Kidney (tissue), 14 donors: ENCODE measurements around the gene PBX2. TPM values are rescaled to one million over a fixed set of nuclear protein-coding genes. Genes with fewer than 3 reads are reported as not detected.

ENCODE experiments used
- DNase-seq, 5 donors: peaks; one replicate each; pipeline ENCODE4 v3.0.0-alpha.2; 2013 to 2020
- FAIRE-seq: peaks from 2 replicates; lab custom pipeline; 2012; peaks lifted over from hg19 to GRCh38; lab: Jason Lieb, UNC
- H3K27ac ChIP-seq, 2 donors: one replicate each; pipeline ENCODE4 v1.7.0; 2013; ENCODE audit warnings: low read depth in 2 of 2, low read length in 2 of 2, inconsistent platforms in 1 of 2
- H3K27me3 ChIP-seq: one replicate; pipeline ENCODE4 v1.7.1; 2013; ENCODE audit warnings: low read length, inconsistent platforms; ENCODE audit not compliant: control insufficient read depth, insufficient read depth
- H3K36me3 ChIP-seq, 3 donors: one replicate each; pipeline versions ENCODE4 v1.7.0 to v1.7.1; 2013; ENCODE audit warnings: low read length in 3 of 3, control low read depth in 1 of 3, inconsistent platforms in 1 of 3; ENCODE audit not compliant: insufficient read depth in 3 of 3, control insufficient read depth in 2 of 3
- H3K4me1 ChIP-seq, 3 donors: one replicate each; pipeline versions ENCODE4 v1.7.0 to v1.7.1; 2013; ENCODE audit warnings: low read length in 3 of 3, inconsistent platforms in 1 of 3, low read depth in 1 of 3; ENCODE audit not compliant: control insufficient read depth in 2 of 3, insufficient read depth in 2 of 3
- H3K4me3 ChIP-seq, 3 donors: one replicate each; pipeline versions ENCODE4 v1.7.0 to v1.8.1; 2013; ENCODE audit warnings: low read length in 3 of 3, control low read depth in 1 of 3, inconsistent platforms in 1 of 3
- H3K9ac ChIP-seq, 3 donors: one replicate each; pipeline versions ENCODE4 v1.7.0 to v1.7.1; 2013; ENCODE audit warnings: low read length in 3 of 3, control low read depth in 1 of 3, inconsistent platforms in 1 of 3
- H3K9me3 ChIP-seq, 3 donors: one replicate each; pipeline versions ENCODE4 v1.7.0 to v1.7.1; 2013; ENCODE audit warnings: low read length in 3 of 3, control low read depth in 1 of 3, inconsistent platforms in 1 of 3; ENCODE audit not compliant: control insufficient read depth in 2 of 3, insufficient read depth in 1 of 3
- intact Hi-C: fragments of 100-400 bp; cut with DNase I; formaldehyde crosslinking; loops from one replicate; pipeline ENCODE4 v1.11.1; 2022
- polyA plus RNA-seq: library from polyadenylated mRNA; stranded (reverse); fragments of 350-450 nt; fragmentation: Illumina TruSeq; extraction: RNeasy Lipid Tissue Mini Kit (QIAGEN cat#74804); gene quantifications from one replicate; pipeline ENCODE4 v1.2.3, GENCODE V29; 2014; ENCODE audit warnings: low read depth, low replicate concordance; ENCODE audit not compliant: insufficient read depth
- total RNA-seq: library from RNA; stranded (reverse); fragmentation: NEBNext Ultra II Directional; extraction: Animal tissue kit (Norgen Biotek cat#: 25700); gene quantifications from one replicate; pipeline ENCODE4 v1.2.1, GENCODE V29; 2021
- TF ChIP-seq, protein P1 (sequence below): IDR thresholded peaks from 3 replicates; pipeline ENCODE4 v1.5.1; 2012; ENCODE audit warnings: mild to moderate bottlenecking, moderate library complexity, borderline replicate concordance; ENCODE audit not compliant: insufficient read depth; ENCODE audit errors: extremely low read depth
- donor health status: control.
- donor health status: control.
- donor health status: control.
- donor health status: control.
- donor health status: control.
- donor health status: DM: yes; HTN: yes; CAD: no.
- donor health status: Normal renal cell carcinoma (clear cell type).

PBX2 gene
- total and polyA plus RNA-seq, 2 donors from 2014 or later, result 34.6 to 87.3 TPM

DNA sequence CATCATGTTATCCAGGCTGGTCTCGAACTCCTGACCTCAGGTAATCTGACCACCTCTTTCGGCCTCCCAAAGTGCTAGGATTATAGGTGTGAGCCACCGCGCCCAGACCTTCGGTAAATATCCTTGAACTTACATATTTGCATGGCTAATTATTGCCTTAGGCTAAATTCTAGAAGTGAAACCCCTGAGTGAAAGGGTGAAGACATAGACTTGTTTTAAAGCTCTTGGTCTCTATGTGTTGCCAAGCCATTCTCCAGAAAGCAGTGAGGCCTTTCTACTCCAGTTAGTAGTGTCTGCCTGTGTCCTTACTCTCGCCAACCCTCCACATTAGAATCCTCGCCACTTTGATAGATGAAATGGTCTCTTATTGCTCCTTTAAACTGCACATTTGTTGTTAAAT is 36.4 kb upstream of the PBX2 start:
- no peak for FAIRE-seq
- no peak overlapping the region for H3K9ac ChIP-seq
- DNase-seq, result no peak
- H3K27ac ChIP-seq, result no peak overlapping the region
- H3K36me3 ChIP-seq, result no peaks in the 10 kb centered on the region
- H3K9me3 ChIP-seq, result no peaks in the 10 kb centered on the region
- no peaks in the 10 kb centered on the region for H3K27me3 ChIP-seq
- intact Hi-C loops, result no loop called here
- no peak overlapping the region for H3K4me3 ChIP-seq
- TF ChIP-seq, protein P1, sequence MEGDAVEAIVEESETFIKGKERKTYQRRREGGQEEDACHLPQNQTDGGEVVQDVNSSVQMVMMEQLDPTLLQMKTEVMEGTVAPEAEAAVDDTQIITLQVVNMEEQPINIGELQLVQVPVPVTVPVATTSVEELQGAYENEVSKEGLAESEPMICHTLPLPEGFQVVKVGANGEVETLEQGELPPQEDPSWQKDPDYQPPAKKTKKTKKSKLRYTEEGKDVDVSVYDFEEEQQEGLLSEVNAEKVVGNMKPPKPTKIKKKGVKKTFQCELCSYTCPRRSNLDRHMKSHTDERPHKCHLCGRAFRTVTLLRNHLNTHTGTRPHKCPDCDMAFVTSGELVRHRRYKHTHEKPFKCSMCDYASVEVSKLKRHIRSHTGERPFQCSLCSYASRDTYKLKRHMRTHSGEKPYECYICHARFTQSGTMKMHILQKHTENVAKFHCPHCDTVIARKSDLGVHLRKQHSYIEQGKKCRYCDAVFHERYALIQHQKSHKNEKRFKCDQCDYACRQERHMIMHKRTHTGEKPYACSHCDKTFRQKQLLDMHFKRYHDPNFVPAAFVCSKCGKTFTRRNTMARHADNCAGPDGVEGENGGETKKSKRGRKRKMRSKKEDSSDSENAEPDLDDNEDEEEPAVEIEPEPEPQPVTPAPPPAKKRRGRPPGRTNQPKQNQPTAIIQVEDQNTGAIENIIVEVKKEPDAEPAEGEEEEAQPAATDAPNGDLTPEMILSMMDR, result no peak
- no peaks in the 10 kb centered on the region for H3K4me1 ChIP-seq

DNA sequence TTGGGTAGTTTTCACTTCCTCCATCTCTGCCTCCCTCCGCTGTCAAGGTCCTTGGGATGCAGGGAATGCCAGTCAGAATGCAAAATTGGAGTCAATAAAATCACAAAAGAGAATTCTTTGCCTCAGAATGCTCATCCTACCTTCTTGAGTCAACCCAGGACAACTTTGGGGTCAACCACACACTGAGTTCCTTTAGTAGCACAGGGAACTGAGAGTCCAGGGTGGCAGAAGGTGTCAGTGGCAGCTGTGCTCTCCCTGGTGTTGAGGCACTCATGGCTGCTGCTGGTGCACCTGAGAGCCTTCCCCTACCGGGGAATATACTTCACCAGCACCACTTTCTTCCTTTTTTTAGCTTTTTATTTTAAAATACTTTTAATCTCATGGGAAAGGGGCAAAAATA is 34.7 kb upstream of the PBX2 start:
- Histone ChIP-seq H3K4me1 (no peaks in the 10 kb centered on the region), H3K9me3 (no peaks in the 10 kb centered on the region), H3K27ac (no peak overlapping the region), H3K4me3 (no peak overlapping the region), H3K27me3 (no peaks in the 10 kb centered on the region), H3K9ac (no peak overlapping the region), H3K36me3 (no peaks in the 10 kb centered on the region)
- FAIRE-seq (no peak), DNase-seq (no peak)
- intact Hi-C loops, result no loop called here
- TF ChIP-seq, protein P1, result no peak

DNA sequence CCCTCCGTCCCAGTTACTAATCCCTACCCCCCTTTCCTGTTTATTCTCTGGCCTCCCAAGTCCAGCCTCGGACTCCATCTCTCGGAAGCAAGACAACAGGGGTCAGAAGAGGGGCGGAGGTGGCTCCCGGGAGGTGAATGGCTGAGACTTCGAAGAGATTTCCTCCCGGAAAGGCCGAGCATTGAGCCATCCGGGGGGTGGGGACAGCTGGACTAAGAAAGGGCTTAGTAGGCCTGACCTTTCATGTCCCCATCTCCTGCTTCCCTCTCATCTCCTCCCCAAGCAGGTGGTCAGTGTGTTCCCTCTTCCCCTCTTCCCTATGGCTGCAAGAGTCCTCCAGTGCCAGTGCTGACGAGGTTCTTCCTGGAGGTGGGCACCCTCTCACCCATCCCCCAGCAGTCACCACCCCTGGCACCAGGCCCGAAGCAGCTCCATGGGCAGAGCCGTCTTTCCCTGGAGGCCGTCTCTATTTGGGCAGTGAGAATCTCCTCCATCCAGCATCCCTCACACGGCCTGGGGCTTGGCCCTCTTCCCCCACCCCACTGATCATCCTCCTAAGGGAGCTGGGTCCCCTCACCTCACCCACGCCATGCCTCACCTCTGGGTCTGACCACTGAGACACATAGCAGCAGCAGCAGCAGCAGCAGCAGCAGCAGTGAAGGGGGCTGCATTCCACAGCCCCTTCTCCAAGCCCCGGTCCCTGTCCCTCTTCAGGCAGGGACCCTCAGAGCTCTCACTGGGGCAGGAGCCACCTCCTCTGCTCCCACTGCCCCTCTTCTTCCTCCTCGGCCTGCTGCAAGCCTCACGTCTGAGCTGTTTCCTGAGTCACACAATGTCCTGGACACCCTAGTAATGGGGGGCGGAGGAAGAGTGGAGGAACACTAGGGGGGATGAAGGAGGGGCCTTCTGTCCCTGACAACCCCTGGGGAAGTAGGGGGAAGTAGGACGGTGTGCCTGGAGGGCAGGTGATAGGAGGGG is 33.5 kb upstream of the PBX2 start, which contains the start of gene NOTCH4:
Gene NOTCH4 (minus strand): TSS at position 810 of the 978 bp plus-strand sequence. CDS start 139 bp downstream, at position 671.
- Histone ChIP-seq H3K4me1 (no peaks in the 10 kb centered on the region), H3K4me3 (peak within 1 kb of the TSS in 2 of 3 donors; percentile 26 to 56), H3K36me3 (no peaks in the 10 kb centered on the region), H3K27me3 (no peaks in the 10 kb centered on the region), H3K9ac (no peak within 1 kb of the TSS), H3K9me3 (no peaks in the 10 kb centered on the region), H3K27ac (peak within 1 kb of the TSS; percentile 43 to 73)
- TF ChIP-seq, protein P1, result no peak
- FAIRE-seq (no peak), DNase-seq (no peak)
- intact Hi-C loops, result no loop called here
